GM21529 (cell line): ENCODE data around the gene MBOAT1.
A peak's percentile ranks its signal among the peaks of the same experiment; 100 is the strongest.
"Not testable (repeated sequence)": the region's sequence is repeated elsewhere in the genome, so short reads cannot be mapped to it uniquely, and the experiment has no call there.

Experiments used
- ATAC-seq: cut with Tn5 transposase; IDR thresholded peaks from one replicate; pipeline ENCODE4 v1.9.1; 2021; ENCODE audit not compliant: unreplicated experiment

MBOAT1 gene

DNA sequence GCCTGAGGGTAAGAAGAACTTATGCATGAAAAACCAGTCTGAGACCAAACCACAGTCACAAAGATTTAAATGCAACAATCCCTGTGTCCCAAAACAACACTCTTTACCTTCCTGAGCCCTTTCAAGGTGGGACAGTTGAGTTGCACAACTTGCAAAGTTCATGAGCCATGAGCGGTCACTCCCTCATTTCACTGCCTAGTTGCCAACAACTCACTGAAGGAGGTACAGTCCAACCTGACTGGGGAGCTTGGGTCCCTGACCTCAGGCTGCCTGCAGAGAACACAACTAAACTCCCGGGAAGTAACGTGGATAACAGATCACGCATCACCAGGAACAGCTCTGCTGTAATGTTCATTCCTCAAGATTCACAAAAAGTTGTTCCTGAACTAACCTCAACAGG, 69.4 kb downstream of the MBOAT1 start:
- no peak for ATAC-seq

DNA sequence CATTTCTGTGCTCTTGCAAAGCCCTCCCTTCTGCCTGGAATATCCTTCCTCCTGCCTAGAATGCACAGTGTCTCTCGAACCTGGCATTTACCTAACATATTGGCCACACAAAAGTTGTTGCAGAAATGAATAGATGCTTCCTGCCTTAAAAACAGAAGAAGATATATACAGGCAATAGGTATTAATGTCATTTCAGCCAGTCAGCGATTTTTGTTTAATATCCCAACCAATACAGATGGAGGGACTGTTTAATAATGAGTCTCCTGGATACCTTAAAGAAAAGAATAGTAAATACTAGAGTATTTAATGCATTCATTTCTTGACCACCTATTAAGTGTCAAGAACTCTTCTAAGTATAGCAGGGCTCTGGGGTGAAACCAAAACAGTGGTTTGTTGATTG, 70.3 kb downstream of the MBOAT1 start:
- no peak for ATAC-seq

DNA sequence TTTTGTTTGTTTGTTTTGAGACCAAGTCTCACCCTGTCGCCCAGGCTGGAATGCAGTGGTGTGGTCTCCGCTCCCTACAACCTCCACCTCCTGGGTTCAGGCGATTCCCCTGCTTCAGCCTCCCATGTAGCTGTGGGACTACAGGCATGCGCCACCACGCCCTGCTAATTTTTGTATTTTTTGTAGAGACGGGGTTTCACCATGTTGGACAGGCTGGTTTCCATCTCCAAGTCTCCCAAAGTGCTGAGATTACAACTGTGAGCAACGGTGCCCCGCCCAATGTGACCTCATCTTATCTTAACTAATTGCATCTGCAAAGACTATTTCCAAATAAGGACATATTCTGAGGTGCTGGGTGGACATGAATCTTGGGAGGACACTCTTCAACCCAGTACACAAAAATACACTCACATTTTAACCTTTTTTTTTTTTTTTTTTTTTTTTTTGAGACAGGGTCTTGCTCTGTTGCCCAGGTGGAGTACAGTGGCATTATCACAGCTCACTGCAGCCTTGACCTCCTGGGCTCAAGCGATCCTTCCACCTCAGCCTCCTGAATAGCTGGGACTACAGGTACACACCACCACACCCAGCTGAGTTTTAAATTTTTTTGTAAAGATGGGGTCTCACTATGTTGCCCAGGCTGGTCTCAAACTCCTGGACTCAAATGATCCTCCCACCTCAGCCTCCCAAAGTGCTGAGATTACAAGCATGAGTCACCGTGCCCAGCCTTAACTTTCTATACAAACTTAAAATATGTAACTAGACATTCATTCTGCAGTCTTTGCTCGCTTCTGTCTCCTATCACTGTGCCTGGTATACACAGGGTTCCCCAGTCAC, 72.9 kb downstream of the MBOAT1 start:
- ATAC-seq: not testable (repeated sequence)

GRCh38 chr6:20137837-20138236, 74.4 kb downstream of the MBOAT1 start:
- no peak for ATAC-seq

- no peak for ATAC-seq
Observed at GRCh38 chr6:20137240-20137639, 75.0 kb downstream of the MBOAT1 start.

- no peak for ATAC-seq
Observed at GRCh38 chr6:20135677-20136268, 76.5 kb downstream of the MBOAT1 start.

DNA sequence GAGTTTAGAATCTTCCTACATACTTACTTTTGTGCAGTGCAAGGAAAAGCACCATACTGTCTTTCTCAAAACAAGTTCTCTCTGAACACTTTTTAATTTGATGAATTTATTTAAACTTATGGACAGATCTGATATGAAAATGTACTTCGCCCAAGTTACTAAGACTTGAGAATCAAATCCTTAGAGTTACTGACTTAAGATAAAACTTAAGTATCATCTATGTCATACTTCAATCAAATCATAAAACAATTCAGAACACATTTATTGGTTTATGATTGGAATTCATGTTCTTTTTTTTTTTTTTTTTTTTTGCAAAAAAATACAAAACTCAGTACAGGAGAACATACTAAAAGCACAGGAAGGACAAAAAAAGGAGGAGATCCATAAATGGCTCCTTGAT, 77.7 kb downstream of the MBOAT1 start:
- no peak for ATAC-seq

DNA sequence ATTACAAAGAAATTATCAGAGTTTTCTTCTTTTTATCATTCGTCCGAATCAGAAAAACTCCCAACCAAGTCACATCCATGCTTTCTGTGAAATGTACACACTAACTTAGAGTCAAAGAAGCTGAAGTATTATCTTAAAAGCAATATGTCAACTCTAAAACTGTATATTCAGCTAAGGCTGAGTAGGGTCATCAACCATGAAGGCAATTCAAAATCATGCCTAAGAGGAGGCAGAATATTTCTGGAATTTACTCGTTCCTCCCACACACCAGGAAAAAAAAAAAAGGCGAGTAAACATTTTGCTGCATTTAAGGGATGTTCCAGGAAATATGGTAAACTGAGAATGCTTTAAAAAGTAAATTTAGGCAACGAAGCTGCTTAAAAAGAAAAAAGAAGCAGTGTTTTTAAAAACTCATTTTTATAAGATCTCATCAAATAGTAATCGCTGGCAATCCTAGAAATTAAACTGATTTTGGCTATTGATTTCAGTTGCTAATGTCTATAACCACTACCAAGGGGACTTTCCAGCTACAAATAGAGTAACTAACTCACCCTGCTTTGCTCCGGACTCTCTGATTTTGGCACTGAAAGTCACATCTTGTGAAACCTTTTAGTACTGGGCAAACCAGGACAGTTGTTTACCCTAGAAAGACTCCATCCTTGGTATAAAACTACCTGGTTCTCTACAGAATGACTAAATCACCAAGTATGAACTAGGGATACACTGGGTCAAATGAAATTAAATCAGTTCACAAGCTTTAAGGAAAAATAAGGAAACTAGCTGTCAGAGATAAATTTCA, 82.8 kb downstream of the MBOAT1 start:
- no peak for ATAC-seq

- no peak for ATAC-seq
Observed at GRCh38 chr6:20128018-20128417, 84.3 kb downstream of the MBOAT1 start.

GRCh38 chr6:20126789-20127653, 85.2 kb downstream of the MBOAT1 start:
- peak; percentile 90 for ATAC-seq

GRCh38 chr6:20126102-20126752, 86.0 kb downstream of the MBOAT1 start:
- ATAC-seq: no peak

- ATAC-seq: no peak
Observed at GRCh38 chr6:20124545-20124944, 87.7 kb downstream of the MBOAT1 start.

DNA sequence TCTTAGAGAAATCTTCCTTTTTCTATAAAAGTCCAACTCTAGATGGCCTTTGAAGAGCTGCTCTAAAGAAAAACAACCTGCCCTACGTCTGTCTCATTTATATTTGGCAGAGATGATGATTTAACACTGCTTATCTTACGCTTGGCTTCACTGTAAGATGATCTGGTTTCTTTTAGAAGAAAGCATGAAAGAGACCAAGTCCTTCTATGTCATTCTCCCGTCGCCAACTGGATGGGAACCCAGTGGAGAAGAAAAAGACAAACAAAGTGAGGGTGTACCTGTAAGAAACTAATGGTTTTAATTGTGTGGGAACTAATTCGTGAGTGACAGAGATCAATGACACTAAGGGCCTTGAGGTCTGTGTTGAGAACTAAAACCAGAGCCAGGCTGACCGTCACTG, 92.8 kb downstream of the MBOAT1 start:
- ATAC-seq: no peak

GRCh38 chr6:20118892-20119291, 93.4 kb downstream of the MBOAT1 start:
- no peak for ATAC-seq

- ATAC-seq: peak; percentile 93
Observed at GRCh38 chr6:20117474-20117873, 94.8 kb downstream of the MBOAT1 start.

DNA sequence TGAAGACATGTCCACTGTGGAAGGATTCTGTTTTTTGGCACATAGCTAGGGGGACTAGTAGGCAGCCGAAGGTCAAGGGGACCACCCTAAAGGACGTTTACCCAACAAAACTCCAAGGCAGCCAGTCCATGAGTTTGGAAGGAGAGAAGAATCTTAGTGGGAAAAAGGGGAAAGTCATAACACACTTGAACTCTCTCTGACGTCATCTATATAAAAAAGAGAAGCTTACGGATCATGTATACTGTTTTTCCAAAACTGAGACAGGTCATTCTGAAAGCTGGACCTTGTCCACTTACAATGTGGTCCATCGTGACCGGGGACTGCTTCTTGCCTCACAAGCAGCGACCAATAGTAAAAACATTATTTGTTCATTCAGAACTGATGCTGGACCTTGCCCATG, 95.5 kb downstream of the MBOAT1 start:
- no peak for ATAC-seq

- ATAC-seq: no peak
Observed at GRCh38 chr6:20115246-20115980, 96.9 kb downstream of the MBOAT1 start.

DNA sequence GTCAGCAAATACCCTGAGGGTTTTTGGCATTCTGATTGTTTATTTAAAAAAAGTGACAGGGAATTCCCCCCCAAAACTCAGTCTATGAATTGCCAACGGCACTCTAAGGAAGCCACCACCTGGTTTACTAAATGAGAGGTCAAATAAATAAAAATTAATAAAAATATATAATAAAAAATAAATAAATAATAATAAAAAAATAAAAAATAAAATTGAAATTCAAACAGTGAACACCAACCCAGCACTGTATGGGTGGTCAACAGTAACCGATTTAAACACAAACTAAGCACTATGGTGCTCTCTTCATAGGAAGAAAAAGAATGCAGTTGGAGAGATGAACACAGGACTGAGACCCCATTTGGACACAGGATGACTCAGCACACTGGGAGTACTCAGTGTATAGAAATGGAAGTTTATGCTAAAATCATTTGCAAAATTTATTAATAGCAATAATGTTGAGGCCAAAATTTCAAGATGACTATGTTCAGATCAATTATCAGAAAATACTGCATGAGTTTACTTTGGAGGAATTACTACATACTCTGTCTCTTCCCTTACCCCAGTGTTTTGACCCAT, 98.5 kb downstream of the MBOAT1 start:
- ATAC-seq: no peak

GRCh38 chr6:20112841-20113240, 99.4 kb downstream of the MBOAT1 start:
- no peak for ATAC-seq
